Tibial nerve (tissue), 4 donors: ENCODE results near the gene PSKH1. TPM values are rescaled to one million over a fixed set of nuclear protein-coding genes. Genes with fewer than 3 reads are reported as not detected.

Source experiments
- DNase-seq, 2 donors: peaks; one replicate each; pipeline ENCODE4 v3.0.0-alpha.2; 2019; ENCODE audit warnings: low spot score in 2 of 2
- H3K27ac ChIP-seq, 4 donors: fragments of 200-600 bp; sonication (generic) in 3 of 4; one replicate each; pipeline ENCODE4 v1.5.1; 2017 to 2019; ENCODE audit warnings: mild to moderate bottlenecking in 1 of 4
- H3K27me3 ChIP-seq, 2 donors: fragments of 200-600 bp; sonication (generic) in 1 of 2; one replicate each; pipeline versions ENCODE4 v1.5.1 to v1.6.0; 2017 to 2019
- H3K36me3 ChIP-seq, 3 donors: fragments of 200-600 bp; sonication (generic); one replicate each; pipeline ENCODE4 v1.5.1; 2018 to 2019
- H3K4me1 ChIP-seq, 4 donors: fragments of 200-600 bp; sonication (generic) in 3 of 4; one replicate each; pipeline ENCODE4 v1.5.1; 2017 to 2019
- H3K4me3 ChIP-seq, 4 donors: fragments of 200-600 bp; sonication (generic) in 3 of 4; one replicate each; pipeline ENCODE4 v1.5.1; 2017 to 2019; ENCODE audit warnings: mild to moderate bottlenecking in 1 of 4, moderate library complexity in 1 of 4
- H3K9me3 ChIP-seq, 4 donors: fragments of 200-600 bp; sonication (generic) in 3 of 4; one replicate each; pipeline ENCODE4 v1.5.1; 2017 to 2019
- EP300 ChIP-seq, 2 donors: sonication (generic); formaldehyde crosslinking; IDR thresholded peaks; one replicate each; pipeline ENCODE4 v1.6.1; 2017; ENCODE audit warnings: antibody characterized with exemption in 2 of 2, mild to moderate bottlenecking in 1 of 2
- POLR2A ChIP-seq, 2 donors: fragments of 450-650 bp; IDR thresholded peaks; one replicate each; pipeline ENCODE4 v1.6.1; 2017; ENCODE audit warnings: antibody characterized with exemption in 2 of 2, mild to moderate bottlenecking in 2 of 2, moderate library complexity in 2 of 2
- WGBS, 2 donors: methylation state at CpG; one replicate each; pipeline ENCODE4 v1.1.5; 2018; 5-methylcytosine and 5-hydroxymethylcytosine counted together
- total RNA-seq, 4 donors: library from RNA; depleted of rRNA; stranded (reverse); fragments of >200 nt; gene quantifications; one replicate each; pipeline ENCODE4 v1.1.0, GENCODE V29; 2016
- TF ChIP-seq, protein P1 (sequence below), 5 experiments: fragments of 200-600 bp in 3 of 5; fragments of 450-650 bp in 2 of 5; sonication (generic) in 3 of 5; IDR thresholded peaks; one replicate each; pipeline ENCODE4 v1.5.1; 2016 to 2019; ENCODE audit warnings: antibody characterized with exemption in 5 of 5, mild to moderate bottlenecking in 3 of 5, moderate library complexity in 2 of 5

Gene PSKH1
- total RNA-seq, 4 donors from 2014 or later, result 22.2 to 30.8 (median 24.2) TPM

- Histone ChIP-seq H3K36me3 (peaks cover 0 to 64% (median 11%) of the 10 kb centered on the region in 3 donors), H3K27ac (no peak overlapping the region), H3K4me3 (no peak overlapping the region), H3K4me1 (peaks cover 0 to 35% (median 9%) of the 10 kb centered on the region in 4 donors), H3K27me3 (no peaks in the 10 kb centered on the region), H3K9me3 (no peaks in the 10 kb centered on the region)
- no peak for DNase-seq
- TF ChIP-seq POLR2A (IDR thresholded peaks at IDR 0.05) (no peak), EP300 (IDR thresholded peaks at IDR 0.05) (no peak)
- TF ChIP-seq, protein P1, sequence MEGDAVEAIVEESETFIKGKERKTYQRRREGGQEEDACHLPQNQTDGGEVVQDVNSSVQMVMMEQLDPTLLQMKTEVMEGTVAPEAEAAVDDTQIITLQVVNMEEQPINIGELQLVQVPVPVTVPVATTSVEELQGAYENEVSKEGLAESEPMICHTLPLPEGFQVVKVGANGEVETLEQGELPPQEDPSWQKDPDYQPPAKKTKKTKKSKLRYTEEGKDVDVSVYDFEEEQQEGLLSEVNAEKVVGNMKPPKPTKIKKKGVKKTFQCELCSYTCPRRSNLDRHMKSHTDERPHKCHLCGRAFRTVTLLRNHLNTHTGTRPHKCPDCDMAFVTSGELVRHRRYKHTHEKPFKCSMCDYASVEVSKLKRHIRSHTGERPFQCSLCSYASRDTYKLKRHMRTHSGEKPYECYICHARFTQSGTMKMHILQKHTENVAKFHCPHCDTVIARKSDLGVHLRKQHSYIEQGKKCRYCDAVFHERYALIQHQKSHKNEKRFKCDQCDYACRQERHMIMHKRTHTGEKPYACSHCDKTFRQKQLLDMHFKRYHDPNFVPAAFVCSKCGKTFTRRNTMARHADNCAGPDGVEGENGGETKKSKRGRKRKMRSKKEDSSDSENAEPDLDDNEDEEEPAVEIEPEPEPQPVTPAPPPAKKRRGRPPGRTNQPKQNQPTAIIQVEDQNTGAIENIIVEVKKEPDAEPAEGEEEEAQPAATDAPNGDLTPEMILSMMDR (IDR thresholded peaks at IDR 0.05), result no peak
- WGBS, 2 donors, result 90 to 92% methylated on average over 14 of the region's 14 CpGs
Observed at GRCh38 chr16:67930191-67930590, 37.1 kb downstream of the PSKH1 start.

GRCh38 chr16:67930678-67931211 is 37.7 kb downstream of the PSKH1 start:
- WGBS, 2 donors, result 86 to 88% methylated on average over 14 to 16 of the region's 17 CpGs
- no peak for DNase-seq
- Histone ChIP-seq H3K9me3 (no peaks in the 10 kb centered on the region), H3K27ac (no peak overlapping the region), H3K27me3 (no peaks in the 10 kb centered on the region), H3K4me1 (peaks cover 0 to 35% (median 12%) of the 10 kb centered on the region in 4 donors), H3K36me3 (peaks cover 0 to 64% (median 11%) of the 10 kb centered on the region in 3 donors), H3K4me3 (no peak overlapping the region)
- TF ChIP-seq, protein P1 (IDR thresholded peaks at IDR 0.05), result no peak
- TF ChIP-seq POLR2A (IDR thresholded peaks at IDR 0.05), result no peak
- no peak for TF ChIP-seq EP300 (IDR thresholded peaks at IDR 0.05)

DNA sequence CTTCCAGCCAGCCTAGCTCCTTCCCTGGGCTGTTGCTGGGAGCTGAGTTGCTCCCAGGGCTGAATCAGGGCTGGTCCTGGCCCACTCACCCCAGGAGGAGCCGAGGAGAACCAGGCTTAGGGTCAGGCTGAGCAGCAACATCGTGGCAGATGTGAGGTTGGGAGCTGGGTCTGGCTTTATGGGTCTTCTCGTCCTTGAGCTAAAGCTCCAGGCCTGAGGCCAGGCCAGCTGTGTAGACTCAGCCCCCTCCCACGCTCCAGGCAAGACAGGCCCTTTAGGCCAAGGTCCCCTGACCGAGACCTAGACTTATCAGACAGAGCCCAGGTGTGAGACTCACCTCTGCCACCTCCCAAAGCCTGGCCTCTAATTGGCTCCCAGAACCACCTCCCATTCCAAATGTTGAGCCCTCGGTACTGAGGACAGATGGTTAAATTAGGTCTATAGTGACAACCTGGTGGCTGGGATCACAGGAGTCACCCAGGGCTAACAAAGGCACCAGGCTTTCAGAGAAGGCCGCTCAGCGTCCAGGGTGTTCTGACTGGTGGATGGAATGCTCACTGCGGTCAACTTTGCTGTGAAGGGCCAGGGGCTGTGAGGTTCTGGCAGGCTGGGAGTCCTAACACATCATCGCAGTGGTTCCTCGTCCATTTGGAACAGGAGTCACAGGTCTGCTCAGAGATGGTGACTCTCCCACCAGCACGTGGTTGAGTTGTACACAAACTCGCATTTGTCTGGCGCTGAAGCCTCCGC is 38.8 kb downstream of the PSKH1 start, which contains the start of gene CTRL:
Gene CTRL (minus strand): TSS at position 151 of the 750 bp plus-strand sequence. CDS start 10 bp downstream, at position 141.
- TF ChIP-seq, protein P1 (IDR thresholded peaks at IDR 0.05), result no peak
- TF ChIP-seq POLR2A (IDR thresholded peaks at IDR 0.05), result no peak
- TF ChIP-seq EP300 (IDR thresholded peaks at IDR 0.05), result no peak
- Histone ChIP-seq H3K9me3 (no peaks in the 10 kb centered on the region), H3K36me3 (peaks cover 0 to 59% (median 11%) of the 10 kb centered on the region in 3 donors), H3K27ac (no peak within 1 kb of the TSS), H3K27me3 (no peaks in the 10 kb centered on the region), H3K4me1 (peaks cover 0 to 25% (median 13%) of the 10 kb centered on the region in 4 donors), H3K4me3 (no peak within 1 kb of the TSS)
- WGBS, 2 donors, result 85 to 87% methylated on average over 12 to 13 of the region's 15 CpGs
- DNase-seq, result no peak

DNA sequence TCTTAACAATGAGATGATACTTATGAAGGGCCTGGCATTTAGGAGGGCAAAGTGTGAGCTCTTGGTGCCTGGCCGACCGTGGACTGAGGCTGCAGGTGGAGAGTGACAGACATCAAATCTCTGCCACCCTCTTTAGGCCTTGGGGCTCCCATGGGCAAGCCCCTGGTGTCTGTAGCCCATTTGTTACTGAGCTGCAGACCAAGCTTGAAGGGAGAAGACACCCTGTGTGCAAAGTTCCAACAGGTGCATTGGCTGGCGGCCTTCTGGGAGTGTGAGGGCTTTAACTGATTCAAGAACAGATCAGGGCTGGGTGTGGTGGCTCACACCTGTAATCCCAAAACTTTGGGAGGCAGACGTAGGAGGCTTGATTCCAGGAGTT is 39.4 kb downstream of the PSKH1 start:
- no peak overlapping the region for H3K4me3 ChIP-seq
- TF ChIP-seq POLR2A (IDR thresholded peaks at IDR 0.05), result no peak
- TF ChIP-seq, protein P1 (IDR thresholded peaks at IDR 0.05), result no peak
- TF ChIP-seq EP300 (IDR thresholded peaks at IDR 0.05), result no peak
- peaks cover 0 to 28% (median 19%) of the 10 kb centered on the region in 4 donors for H3K4me1 ChIP-seq
- no peak overlapping the region for H3K27ac ChIP-seq
- no peaks in the 10 kb centered on the region for H3K9me3 ChIP-seq
- WGBS, 2 donors, result 85 to 100% methylated on average over 2 to 4 of the region's 4 CpGs
- H3K36me3 ChIP-seq, result peaks cover 0 to 53% (median 8%) of the 10 kb centered on the region in 3 donors
- no peak for DNase-seq
- no peaks in the 10 kb centered on the region for H3K27me3 ChIP-seq

GRCh38 chr16:67933805-67934204 is 40.8 kb downstream of the PSKH1 start:
- Histone ChIP-seq H3K4me3 (no peak overlapping the region), H3K36me3 (peaks cover 0 to 41% (median 5%) of the 10 kb centered on the region in 3 donors), H3K4me1 (peaks cover 0 to 27% (median 20%) of the 10 kb centered on the region in 4 donors), H3K27ac (no peak overlapping the region), H3K27me3 (no peaks in the 10 kb centered on the region), H3K9me3 (no peaks in the 10 kb centered on the region)
- DNase-seq, result no peak
- WGBS, 2 donors, result 80 to 82% methylated on average over 6 to 7 of the region's 7 CpGs
- TF ChIP-seq POLR2A (IDR thresholded peaks at IDR 0.05) (no peak), EP300 (IDR thresholded peaks at IDR 0.05) (no peak)
- TF ChIP-seq, protein P1 (IDR thresholded peaks at IDR 0.05), result no peak
